Thyroid gland (tissue), 4 donors: Measurements from ENCODE around the gene RAPGEF1.

ENCODE experiments used
- CTCF ChIP-seq, 6 experiments: fragments of 200-600 bp in 3 of 6; fragments of 450-650 bp in 3 of 6; sonication (generic) in 3 of 6; IDR thresholded peaks; one replicate each; pipeline ENCODE4 v1.5.1; 2016 to 2019; ENCODE audit warnings: antibody characterized with exemption in 6 of 6, mild to moderate bottlenecking in 2 of 6, inconsistent platforms in 1 of 6, moderate library complexity in 1 of 6
- POLR2A ChIP-seq, 2 donors: fragments of 450-650 bp; IDR thresholded peaks; one replicate each; pipeline ENCODE4 v1.6.1; 2017; ENCODE audit warnings: antibody characterized with exemption in 2 of 2, mild to moderate bottlenecking in 2 of 2, moderate library complexity in 1 of 2

DNA sequence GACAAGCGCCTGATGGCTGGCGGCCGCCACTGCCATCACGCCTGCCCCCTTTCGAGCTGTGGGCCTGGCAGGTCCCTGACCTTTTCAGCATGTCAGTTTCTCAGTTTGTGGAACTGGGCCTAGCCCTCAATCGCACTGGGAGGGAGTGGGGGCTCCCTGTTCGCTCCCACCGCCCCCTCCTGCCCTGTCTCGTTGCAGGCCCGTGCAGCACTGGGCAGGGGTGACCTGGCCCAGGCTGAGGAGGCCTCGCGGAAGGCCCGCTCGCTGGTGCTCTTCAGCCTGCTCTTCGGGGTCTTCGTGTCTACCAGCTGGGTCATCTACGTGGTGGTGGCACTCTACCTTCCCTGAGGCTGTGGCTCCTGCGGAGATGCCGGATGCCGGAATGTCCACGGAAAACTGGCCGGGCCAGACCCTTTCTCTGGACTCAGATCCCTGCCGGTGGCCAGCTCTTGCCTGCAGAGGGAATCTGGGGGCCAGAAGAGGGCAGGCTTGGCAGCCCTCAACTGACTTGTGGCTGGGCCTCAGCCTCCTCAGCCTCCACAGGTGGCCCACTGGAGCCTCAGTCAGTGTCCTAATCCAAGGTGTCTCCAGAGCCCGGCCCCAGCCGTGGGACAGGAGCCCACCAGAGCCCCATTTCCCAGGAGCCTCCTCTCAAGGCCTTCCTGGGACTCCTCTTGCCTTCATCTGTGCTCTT lies 181.9 kb downstream of the RAPGEF1 start:
- no peak for TF ChIP-seq POLR2A (IDR thresholded peaks at IDR 0.05)
- no peak for TF ChIP-seq CTCF (IDR thresholded peaks at IDR 0.05)
